HG02642 (cell line): Measurements from ENCODE around the gene HMGN5.

Experiments
- ATAC-seq: cut with Tn5 transposase; IDR thresholded peaks from one replicate; pipeline ENCODE4 v1.9.1; 2021; ENCODE audit warnings: mild to moderate bottlenecking; ENCODE audit not compliant: unreplicated experiment, poor library complexity

The HMGN5 gene, protein sequence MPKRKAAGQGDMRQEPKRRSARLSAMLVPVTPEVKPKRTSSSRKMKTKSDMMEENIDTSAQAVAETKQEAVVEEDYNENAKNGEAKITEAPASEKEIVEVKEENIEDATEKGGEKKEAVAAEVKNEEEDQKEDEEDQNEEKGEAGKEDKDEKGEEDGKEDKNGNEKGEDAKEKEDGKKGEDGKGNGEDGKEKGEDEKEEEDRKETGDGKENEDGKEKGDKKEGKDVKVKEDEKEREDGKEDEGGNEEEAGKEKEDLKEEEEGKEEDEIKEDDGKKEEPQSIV

DNA sequence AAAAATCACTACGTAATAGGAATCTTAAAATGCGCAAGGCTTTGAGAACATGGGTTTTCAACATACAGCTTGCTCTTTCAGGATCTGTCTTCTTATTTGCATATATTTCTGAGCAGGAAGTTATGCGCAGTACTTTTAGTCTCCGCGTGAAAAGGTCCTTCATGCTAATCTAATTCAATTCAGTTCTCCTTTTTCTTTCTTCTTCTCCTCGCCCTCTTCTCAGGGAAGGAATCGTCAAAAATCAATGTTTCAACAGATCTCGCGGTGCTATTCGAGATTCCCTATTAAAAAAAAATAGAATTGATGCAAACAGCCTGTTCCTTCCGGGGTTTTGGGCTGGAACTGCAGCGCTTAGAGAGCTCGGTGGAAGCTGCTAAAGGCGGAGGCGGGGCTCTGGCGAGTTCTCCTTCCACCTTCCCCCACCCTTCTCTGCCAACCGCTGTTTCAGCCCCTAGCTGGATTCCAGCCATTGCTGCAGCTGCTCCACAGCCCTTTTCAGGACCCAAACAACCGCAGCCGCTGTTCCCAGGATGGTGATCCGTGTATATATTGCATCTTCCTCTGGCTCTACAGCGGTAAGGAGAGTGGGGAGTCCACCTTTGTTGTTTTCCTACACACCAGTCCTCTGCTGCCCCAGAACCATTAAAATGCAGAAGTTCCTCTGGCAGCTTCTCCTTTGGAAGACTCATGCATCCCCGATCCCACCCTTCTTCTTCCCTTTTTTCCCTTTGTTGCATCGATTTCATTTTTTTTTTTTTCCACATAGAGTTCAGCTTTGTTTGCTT, at the start of gene HMGN5, which contains the start of gene SH3BGRL:
Gene HMGN5, minus strand, starts transcription at position 243 of the 785 bp plus-strand sequence. CDS start 80,364 bp downstream, outside the sequence.
Gene SH3BGRL, plus strand, starts transcription at position 432 of the 785 bp plus-strand sequence. Its CDS starts 99 bp downstream, at position 531.
- peak; percentile 98 for ATAC-seq

DNA sequence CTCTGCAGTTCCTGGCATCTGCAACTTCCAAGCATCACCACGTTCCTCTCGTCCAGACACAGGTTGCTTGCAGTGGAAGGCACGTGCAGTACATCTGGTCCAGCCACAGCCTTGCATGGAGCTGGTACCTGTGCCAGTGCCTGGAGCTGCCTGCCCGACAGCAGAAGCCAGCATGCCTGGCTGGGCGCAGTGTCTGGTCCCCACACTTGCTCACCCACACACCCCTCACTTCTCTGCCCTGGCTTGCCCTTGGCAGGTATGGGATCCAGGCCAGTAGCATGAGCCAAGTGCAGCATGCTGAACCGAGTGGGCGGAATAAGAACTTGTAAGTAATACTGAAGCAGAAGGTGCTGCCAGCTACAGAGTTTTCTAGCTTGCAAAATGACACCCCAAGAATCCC, 40.0 kb upstream of the HMGN5 start:
- no peak for ATAC-seq

DNA sequence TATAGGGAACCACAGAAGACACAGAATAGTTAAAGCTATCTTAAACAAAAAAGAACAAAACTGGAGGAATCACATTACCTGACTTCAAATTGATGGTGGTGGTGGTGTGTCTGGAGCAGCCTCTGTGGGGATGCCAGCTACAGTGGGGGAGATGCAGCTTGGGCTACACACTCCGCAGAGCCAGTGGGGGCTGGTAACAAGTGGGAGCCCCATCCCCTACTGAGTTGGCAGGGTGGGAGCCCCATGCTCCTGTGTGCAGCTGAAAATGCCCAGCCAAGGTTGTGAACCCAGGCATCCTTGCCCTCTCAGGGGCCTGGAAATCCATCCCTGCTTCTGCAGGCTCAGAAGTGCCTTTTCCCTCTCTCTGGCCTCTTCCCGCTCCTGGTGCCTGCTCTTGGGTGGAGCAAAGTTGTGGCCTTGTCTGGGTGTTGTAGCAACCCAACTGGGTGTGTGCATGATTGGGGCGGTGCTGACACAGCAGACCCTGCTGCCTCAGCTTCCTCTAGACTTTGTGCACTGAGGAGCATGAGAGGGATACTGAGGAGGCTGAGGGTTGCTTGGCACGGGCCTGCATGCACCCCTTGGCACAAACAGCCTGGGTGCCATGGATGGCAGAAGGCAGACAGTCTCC, 39.1 kb upstream of the HMGN5 start:
- no peak for ATAC-seq

DNA sequence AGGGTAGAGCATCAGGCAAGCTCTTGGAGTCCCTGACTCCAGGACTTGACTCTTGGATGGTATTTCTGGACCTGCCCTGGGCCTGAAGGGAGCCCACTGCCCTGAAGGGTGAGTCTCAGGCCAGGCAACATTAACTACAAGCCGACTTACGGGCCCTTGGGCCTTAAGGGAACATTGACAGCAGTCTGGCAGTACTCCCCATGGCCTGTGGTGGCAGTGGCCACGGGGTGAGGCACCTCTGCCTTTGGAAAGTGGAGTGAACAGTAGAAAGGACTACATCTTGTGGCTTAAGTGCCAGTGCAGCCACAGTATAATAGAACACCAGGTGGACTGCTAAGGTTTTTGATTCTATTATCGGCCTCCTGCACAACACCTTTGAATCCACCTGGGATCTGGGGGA, 36.5 kb upstream of the HMGN5 start:
- no peak for ATAC-seq

DNA sequence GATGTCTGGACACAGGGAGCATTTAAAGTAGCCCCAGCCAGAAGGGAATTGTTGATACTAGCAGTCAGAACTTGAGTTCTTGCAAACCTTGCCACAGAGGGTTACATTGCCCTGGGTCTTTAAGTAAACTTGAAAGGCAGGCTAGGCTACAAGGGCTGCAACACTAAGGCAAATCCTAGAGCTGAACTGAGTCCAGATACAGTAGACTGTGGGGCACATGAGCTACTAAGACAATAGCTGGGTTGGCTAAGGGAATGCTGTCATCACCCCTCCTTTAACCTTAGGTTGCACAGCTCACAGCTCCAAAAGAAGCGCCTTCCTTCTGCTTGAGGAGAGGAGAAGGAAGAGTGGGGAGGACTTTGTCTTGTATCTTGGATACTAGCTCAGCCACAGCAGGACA, 35.8 kb upstream of the HMGN5 start:
- ATAC-seq, result no peak

DNA sequence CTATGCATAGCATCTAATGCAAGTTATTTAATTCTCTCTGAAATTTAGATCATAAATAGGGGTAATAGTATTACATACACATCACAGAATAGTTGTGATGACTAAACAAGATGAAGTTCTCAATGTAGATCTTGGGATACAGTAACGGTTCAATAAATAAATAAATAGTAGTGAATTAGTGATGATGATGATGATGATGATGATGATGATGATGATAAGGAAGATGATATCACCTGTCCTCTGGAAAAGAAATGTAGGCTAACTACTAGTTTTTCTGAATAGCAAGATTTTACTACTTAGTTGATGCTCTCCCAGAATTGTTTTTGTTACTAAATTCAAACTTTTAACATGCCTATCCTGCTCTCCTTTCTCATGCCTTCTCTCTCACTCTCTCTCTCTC, 30.5 kb upstream of the HMGN5 start:
- ATAC-seq, result no peak

DNA sequence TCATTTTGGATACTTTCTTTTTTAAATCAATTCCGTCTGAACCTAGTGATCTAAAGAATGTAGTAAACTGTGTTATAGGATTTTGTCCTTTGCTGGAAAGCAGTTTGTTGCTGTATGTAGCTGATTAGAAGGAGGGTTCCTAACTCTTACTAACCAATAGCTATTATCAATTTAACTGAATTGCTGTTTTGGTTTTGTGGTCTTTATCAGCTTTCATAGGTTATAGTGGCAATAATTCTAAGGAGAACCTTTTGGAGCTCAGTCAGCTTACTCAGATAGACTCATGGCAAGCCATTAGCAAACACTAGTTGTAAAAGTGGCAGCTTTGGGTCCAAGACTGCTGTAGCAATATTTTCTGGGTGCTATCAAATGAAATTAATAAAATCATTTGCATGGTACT, 29.8 kb upstream of the HMGN5 start:
- no peak for ATAC-seq

DNA sequence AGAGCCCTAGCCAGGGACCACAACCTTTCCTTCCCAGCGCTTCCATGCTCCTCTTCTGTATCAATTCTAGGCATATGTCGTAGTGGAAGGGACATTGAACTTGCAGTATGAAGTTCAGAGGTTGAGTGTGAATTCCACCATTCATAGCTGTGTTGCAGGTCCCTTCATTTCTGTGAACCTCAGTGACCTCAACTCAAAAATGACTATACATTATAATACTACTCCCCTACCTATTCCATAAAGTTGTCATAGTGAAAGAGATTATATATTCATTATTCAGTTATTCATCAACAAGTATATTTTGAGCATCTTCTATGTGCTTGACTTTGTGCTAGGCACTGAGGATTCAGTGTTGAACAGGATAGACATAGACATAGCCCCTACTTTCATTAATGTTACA, 28.2 kb upstream of the HMGN5 start:
- ATAC-seq, result no peak

DNA sequence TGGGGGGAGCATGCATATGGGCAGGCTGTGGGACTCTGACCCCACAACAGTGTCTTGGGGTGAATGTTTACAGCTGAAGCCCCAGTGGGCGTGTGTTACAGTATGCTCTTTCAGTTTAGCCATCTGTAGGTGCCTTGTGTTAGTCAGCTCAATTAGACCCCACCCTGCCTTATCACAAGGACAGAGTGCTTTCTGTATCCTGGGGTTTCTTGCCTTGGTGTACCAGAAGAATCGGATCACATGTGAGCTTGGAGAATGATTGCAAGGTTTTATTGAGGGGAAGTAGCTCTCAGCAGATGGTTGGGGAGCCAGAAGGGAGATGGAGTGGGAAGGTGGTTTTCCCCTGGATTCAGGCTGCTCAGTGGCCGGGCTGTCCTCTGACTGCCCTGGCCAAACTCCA, 27.5 kb upstream of the HMGN5 start:
- ATAC-seq, result no peak

DNA sequence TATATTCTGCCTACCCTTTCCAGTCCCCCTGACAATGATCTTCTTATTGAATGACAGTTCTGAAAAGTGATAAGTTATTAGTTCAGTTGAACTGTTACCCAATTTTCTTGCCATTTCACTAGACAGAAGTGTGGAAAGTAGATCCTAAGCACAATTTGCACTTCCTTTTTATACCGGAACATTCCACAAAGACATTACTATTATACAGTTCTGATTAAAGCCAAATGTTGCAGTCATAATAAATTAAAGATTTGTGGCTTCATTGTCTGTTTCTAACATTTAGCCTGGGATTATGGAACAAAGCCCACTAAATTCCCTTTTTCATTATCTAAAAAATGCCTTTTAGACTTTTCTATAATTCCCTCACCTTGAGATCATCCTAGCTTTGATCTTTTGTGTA, 14.0 kb upstream of the HMGN5 start:
- ATAC-seq, result no peak

DNA sequence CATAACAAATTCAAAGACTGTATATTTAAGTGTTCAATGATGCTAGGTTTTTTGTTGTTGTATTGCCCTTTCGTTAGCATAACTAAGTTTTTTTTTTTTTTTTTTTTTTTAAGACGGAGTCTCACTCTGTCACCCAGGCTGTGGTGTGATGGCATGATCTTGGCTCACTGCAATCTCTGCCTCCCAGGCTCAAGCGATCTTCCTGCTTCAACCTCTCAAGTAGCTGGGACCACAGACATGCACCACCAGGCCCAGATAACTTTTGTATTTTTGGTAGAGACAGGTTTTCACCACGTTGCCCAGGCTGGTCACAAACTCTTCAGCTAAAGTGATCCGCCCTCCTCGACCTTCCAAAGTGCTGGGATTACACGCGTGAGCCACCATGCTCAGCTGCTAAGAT, 7.2 kb upstream of the HMGN5 start:
- no peak for ATAC-seq

DNA sequence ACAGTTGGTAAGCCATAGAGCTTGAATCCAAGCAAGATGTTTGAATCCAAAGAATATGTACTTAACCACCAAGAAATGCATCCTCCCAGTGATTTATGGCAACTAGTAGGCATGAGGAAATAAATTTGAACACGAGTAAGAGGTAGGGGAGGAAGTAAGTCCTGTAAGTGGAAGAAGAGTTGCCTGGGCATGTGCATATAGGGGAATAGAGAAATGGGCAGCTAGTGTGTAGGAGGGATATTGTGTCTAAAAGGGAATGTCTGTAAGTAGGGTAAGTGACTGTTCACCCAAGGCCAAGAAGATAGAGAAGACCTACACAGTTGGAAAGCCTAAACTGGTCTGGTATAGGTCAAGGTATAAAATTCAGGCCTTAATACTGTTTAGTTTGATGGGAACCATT, 4.8 kb upstream of the HMGN5 start:
- no peak for ATAC-seq

DNA sequence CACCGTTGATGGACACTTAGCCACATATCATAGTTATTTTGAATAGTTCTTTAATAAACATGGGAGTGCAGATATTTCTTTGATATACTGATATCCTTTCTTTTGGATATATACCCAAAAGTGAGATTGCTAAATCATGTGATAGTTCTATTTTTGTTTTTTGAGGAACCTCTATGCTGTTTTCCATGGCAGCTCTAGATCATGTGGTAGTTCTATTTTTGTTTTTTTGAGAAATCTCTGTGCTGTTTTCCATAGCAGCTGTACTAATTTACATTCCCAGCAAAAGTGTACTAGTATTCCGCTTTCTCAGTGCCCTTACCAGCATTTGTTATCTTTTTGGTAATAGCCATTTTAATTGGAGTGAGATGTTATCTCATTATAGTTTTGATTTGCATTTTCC, 3.8 kb upstream of the HMGN5 start:
- no peak for ATAC-seq

DNA sequence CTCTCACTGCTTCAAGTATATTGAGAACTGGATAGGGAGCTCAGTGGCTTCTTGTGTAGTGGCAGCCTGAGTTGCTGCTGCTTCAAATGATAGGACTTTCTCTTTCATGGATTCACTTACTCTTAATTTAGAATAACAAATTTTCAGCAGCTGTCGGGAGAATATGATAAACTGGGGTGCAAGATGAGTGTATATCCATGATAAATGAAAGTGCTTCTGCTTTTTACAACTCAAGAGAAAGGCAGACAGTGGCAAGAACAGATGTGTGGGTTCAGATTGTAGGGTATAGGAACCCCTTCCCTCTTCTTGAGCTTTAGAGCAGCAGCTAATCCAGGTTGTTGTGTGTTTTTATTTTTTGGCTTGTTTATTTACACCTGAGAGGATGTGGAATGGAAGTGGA, 1.2 kb upstream of the HMGN5 start:
- ATAC-seq, result no peak

DNA sequence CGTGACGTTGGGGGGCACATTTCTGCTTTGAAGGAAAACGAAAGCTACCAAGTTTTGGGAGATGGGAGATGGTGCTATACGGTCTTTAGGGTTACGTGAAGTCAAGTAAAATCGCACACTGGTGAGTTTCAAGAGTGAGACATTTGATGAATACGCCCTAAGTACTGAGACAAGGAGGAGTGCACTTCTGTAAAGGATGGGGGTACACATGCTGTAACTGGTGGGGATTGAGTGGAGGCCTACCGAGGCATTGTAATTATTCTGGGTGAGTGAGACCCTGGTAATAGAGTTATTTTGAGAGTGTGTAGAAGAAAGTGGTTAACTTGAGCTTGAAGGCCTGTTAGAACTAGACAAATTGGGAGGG, 725 bp upstream of the HMGN5 start:
- no peak for ATAC-seq

DNA sequence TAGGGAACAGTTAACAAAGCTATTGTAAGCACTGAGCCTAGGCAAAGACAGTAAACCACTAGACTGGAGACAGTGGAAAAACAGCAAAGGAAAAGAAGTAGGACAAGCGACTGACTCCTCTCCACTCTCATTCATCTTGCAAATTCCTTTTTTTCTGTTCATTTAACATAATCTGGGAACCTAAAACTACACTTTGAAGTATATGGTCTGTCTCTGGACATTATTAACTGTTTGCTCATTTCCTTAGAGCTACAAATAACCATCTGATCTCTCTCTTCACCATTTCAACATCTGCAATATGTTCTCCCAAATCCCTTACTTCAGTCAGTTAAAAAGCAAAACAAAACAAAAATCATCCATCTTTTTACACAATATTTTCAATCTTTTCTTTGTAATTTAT, 642 bp downstream of the HMGN5 start:
- ATAC-seq, result no peak

DNA sequence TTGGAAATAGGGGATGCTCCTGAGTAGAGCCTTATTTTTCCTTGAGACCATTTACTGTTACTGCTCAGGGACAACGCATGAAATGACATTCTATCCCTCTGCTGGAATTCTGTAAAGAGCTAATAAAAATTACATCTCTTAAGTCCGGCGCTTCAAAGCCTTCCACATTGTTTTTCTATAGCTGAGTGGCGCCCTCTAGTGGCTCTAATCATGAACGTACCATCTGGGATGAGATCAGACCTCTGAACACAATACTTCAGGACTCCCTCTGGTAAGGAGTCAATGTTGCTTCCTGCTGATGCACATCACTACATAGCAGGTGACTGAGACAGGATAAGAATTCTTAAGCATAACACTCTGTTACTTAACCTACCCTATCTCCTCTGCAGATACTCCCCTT, 6.0 kb downstream of the HMGN5 start:
- peak; percentile 85 for ATAC-seq

DNA sequence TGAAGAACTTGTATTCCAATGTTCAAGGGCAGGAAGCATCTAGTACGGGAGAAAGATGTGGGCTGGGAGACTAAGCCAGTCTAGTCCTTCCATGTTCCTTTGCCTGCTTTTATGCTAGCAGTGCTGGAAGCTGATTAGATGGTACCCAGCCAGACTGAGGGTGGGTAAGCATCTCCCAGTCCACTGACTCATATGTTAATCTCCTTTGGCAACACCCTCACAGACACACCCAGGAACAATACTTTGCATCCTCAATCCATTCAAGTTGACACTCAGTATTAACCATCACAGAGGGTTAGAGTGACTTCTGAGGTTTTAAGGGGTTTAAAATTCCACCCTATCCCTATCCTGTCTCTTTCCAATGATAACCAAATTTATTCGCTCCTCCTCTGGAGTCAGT, 6.5 kb downstream of the HMGN5 start:
- no peak for ATAC-seq

DNA sequence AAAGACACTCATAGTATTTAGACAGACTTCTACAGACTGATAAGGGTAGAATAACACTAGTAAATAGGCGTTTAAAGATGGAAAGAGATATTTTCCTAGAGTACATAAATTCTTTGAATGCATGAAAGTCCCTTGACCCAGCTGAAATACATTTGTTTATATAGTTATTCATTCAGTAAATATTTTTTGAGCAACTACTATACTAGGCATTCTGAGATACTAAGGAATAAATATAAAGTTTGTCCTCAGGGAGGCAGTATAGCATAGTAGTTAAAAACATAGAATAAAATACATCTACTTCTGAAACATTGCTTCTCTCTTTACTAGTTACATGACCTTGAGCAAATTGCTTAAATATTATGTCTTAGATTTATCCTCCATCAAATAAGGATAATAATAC, 27.4 kb downstream of the HMGN5 start:
- no peak for ATAC-seq

DNA sequence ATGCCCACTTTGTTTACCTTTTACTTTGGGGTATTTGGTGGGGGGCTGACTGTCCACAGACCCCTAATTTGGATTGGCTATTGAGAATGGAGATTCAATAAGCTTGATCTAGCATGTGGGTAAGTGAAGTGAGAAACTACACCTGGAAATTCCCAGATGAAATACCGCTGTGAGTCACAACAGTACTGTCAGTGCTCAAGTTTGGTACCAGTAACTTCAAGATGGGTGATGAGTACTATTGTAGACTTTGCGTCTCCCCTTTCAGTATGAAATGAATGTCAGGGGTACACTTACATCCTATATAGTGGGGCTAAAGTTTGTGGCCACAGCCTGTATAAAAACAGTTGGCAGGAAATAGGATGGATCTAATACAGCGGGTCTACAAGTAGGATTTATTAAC, 33.3 kb downstream of the HMGN5 start:
- ATAC-seq, result no peak

DNA sequence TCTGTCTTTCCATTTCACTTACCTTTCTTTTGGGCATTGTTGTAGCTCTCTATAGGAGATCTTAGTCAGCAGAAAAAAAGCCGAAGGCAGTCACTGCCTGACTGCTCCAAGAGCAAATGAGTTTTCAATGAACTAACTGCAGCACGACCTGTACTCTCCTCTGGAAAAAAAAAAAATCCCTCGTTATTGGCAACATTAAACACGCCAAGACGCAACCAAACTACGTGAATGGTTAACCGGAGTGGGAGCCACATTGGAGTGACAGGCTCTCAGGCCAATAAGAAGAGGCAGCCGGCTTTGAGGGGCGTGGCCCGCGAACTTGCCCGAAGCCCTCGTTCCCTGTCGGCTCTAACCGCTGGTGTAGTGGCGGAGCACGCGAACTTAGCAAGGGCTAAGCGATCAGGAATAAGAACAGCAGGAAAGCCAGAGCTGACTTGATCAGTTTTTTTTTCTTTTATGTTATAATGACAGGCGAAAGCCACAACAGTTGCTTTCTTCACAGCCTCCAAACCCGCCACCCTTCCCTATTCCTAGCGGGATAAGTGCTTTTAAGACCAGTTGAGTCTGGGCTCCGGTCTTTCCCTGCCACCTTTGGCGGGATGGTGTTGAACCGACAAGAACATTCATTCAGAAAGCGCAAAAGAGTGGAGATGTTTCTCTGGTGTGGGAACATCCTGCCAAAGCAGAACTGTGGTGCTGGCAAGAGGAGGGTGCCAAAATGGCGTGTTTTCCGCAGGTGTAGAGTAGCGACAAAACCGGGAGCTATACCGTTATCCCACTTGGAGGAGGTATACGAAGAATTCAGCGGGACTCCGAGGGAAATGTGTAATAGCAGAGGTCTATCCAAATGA, 80.0 kb downstream of the HMGN5 start:
- peak; percentile 97 for ATAC-seq
